SK-N-DZ (cell line): ENCODE results near the gene ORAI1.
A peak's percentile ranks its signal among the peaks of the same experiment; 100 is the strongest.
"Not testable (repeated sequence)": the region's sequence is repeated elsewhere in the genome, so short reads cannot be mapped to it uniquely, and the experiment has no call there.

Source experiments
- DNase-seq: peaks from one replicate; pipeline ENCODE4 v3.0.0-alpha.2; 2015; ENCODE audit warnings: low spot score

The ORAI1 gene

GRCh38 chr12:121603581-121603980 is 22.7 kb upstream of the ORAI1 start:
- DNase-seq: no peak

GRCh38 chr12:121608301-121608700 is 18.0 kb upstream of the ORAI1 start:
- no peak for DNase-seq

GRCh38 chr12:121610239-121611149 is 15.8 kb upstream of the ORAI1 start:
- DNase-seq: no peak

GRCh38 chr12:121611306-121611705 is 15.0 kb upstream of the ORAI1 start:
- DNase-seq: no peak

GRCh38 chr12:121613462-121613861 is 12.9 kb upstream of the ORAI1 start:
- DNase-seq: no peak

- DNase-seq: no peak
Measured at GRCh38 chr12:121614872-121615467, 11.4 kb upstream of the ORAI1 start.

GRCh38 chr12:121618659-121619233 is 7.6 kb upstream of the ORAI1 start:
- no peak for DNase-seq

- no peak for DNase-seq
Measured at GRCh38 chr12:121620333-121620891, 5.9 kb upstream of the ORAI1 start.

GRCh38 chr12:121626853-121627640 is 717 bp downstream of the ORAI1 start:
- peak; percentile 75 for DNase-seq

GRCh38 chr12:121628037-121628436 is 1.7 kb downstream of the ORAI1 start:
- DNase-seq: no peak

GRCh38 chr12:121628536-121628935 is 2.2 kb downstream of the ORAI1 start:
- no peak for DNase-seq

GRCh38 chr12:121630791-121631355 is 4.5 kb downstream of the ORAI1 start:
- no peak for DNase-seq

GRCh38 chr12:121632069-121632970 is 6.0 kb downstream of the ORAI1 start:
- DNase-seq: no peak

GRCh38 chr12:121633833-121634196 is 7.5 kb downstream of the ORAI1 start:
- not testable (repeated sequence) for DNase-seq

- no peak for DNase-seq
Measured at GRCh38 chr12:121634836-121635235, 8.5 kb downstream of the ORAI1 start.

GRCh38 chr12:121637231-121637914 is 11.0 kb downstream of the ORAI1 start:
- no peak for DNase-seq

GRCh38 chr12:121638298-121639202 is 12.2 kb downstream of the ORAI1 start:
- no peak for DNase-seq

GRCh38 chr12:121641343-121641630 is 15.0 kb downstream of the ORAI1 start:
- DNase-seq: no peak
